ENCODE measurements around the gene VWF. TPM values are rescaled to one million over a fixed set of nuclear protein-coding genes. Genes with fewer than 3 reads are reported as not detected.

VWF gene
- total and polyA plus RNA-seq, 2 of the 4 experiments (the other 2 are of a cell fraction), result under 0.01 to 0.09 TPM

GRCh38 chr12:5927732-5928516, 196.5 kb downstream of the VWF start:
- no peaks in the 10 kb centered on the region for H3K36me3 ChIP-seq (ENCODE audit: control insufficient read depth, insufficient read depth, low read length)
- dilution Hi-C loops (cut with HindIII; ENCODE audit: low sequenced_read_pairs, unreplicated experiment), result no loop called here
- H2AK9ac ChIP-seq (replicated peaks; ENCODE audit: low read depth, low read length, poor library complexity), result no peak overlapping the region
- ATAC-seq (ENCODE audit: low read depth), result no peak
- no peak overlapping the region for H3K4ac ChIP-seq (ENCODE audit: low read depth, low read length)
- H3K14ac ChIP-seq (replicated peaks; ENCODE audit: low read depth, low read length), result no peak overlapping the region
- H3K23ac ChIP-seq (ENCODE audit: low read depth, low read length), result no peak overlapping the region
- no peak overlapping the region for H2BK5ac ChIP-seq (ENCODE audit: low read depth, low read length, poor library complexity, severe bottlenecking)
- H3K79me1 ChIP-seq (ENCODE audit: low read depth in 1 of 2, low read length in 2 of 2), result no peaks in the 10 kb centered on the region
- POLR2A ChIA-PET (ENCODE audit: unreplicated experiment), result no interaction called here
- H4K91ac ChIP-seq (ENCODE audit: insufficient read depth, low read depth, low read length), result no peak overlapping the region
- intact Hi-C loops (cut with micrococcal nuclease), result no loop called here
- no peak overlapping the region for H2BK120ac ChIP-seq (ENCODE audit: low read depth, low read length)
- BruUV-seq (replicated peaks), result no TSS peak
- peaks cover 13% of the 10 kb centered on the region for H3K27me3 ChIP-seq (ENCODE audit: control insufficient read depth, insufficient read depth, low read length)
- no peak overlapping the region for H3K18ac ChIP-seq (ENCODE audit: low read depth, low read length)
- no peaks in the 10 kb centered on the region for H4K20me1 ChIP-seq (ENCODE audit: insufficient read depth, low read length)
- no peak overlapping the region for H2BK15ac ChIP-seq (ENCODE audit: low read depth, low read length)
- no peak overlapping the region for H3K27ac ChIP-seq (ENCODE audit: insufficient read depth, low read length)
- DNase-seq, result no peak
- H4K5ac ChIP-seq (ENCODE audit: low read depth, low read length), result no peak overlapping the region
- H2BK20ac ChIP-seq (ENCODE audit: low read depth, low read length), result no peak overlapping the region
- no peaks in the 10 kb centered on the region for H3K9me1 ChIP-seq (ENCODE audit: insufficient read depth, low read length)
- TF ChIP-seq ELK1 (IDR thresholded peaks at IDR 0.05; ENCODE audit: borderline replicate concordance, low read depth, low read length) (no peak), MAZ (IDR thresholded peaks at IDR 0.05; ENCODE audit: borderline replicate concordance, low read depth, low read length) (no peak), MAFK (IDR thresholded peaks at IDR 0.05; ENCODE audit: low read depth, low read length) (no peak), CTCF (conservative IDR thresholded peaks at IDR 0.05; ENCODE audit: low read depth, low read length) (no peak), RFX5 (IDR thresholded peaks at IDR 0.05; ENCODE audit: low read depth, low read length) (no peak), RAD21 (IDR thresholded peaks at IDR 0.05; ENCODE audit: low read length) (no peak), CHD1 (IDR thresholded peaks at IDR 0.05; ENCODE audit: low read depth, low read length) (no peak), NFE2L2 (IDR thresholded peaks at IDR 0.05; ENCODE audit: low read depth, low read length) (no peak), SMC3 (IDR thresholded peaks at IDR 0.05; ENCODE audit: low read depth, low read length) (no peak), RCOR1 (IDR thresholded peaks at IDR 0.05; ENCODE audit: insufficient replicate concordance, low read length) (no peak), POLR2A (IDR thresholded peaks at IDR 0.05; ENCODE audit: low read depth, low read length) (no peak), CEBPB (IDR thresholded peaks at IDR 0.05; ENCODE audit: low read depth, low read length) (no peak), BHLHE40 (IDR thresholded peaks at IDR 0.05; ENCODE audit: low read depth, low read length) (no peak), FOS (IDR thresholded peaks at IDR 0.05; ENCODE audit: low read depth, low read length) (no peak), MXI1 (IDR thresholded peaks at IDR 0.05; ENCODE audit: borderline replicate concordance, low read depth, low read length) (no peak), USF2 (IDR thresholded peaks at IDR 0.05; ENCODE audit: low read depth, low read length) (no peak)
- CTCF ChIA-PET, result no interaction called here
- no peak overlapping the region for H3K4me2 ChIP-seq (ENCODE audit: low read depth, low read length)
- H3K9ac ChIP-seq (ENCODE audit: low read depth, low read length), result no peak overlapping the region
- in situ Hi-C loops (cut with MboI; ENCODE audit: low sequenced_read_pairs), result no loop called here
- no peaks in the 10 kb centered on the region for H3K4me1 ChIP-seq (ENCODE audit: control insufficient read depth, insufficient read depth, low read length)
- 86% methylated on average over 1 of the region's 4 CpGs; no CpG with 5 or more reads in 1 of the 2 experiments for WGBS, 2 experiments (ENCODE audit: extremely low coverage in 2 of 2, insufficient read length in 1 of 2)
- H4K8ac ChIP-seq (ENCODE audit: low read depth in 2 of 2, low read length in 2 of 2), result no peak overlapping the region
- H2AFZ ChIP-seq (replicated peaks; ENCODE audit: low read length, poor library complexity), result no peak overlapping the region
- H3K9me3 ChIP-seq (ENCODE audit: control insufficient read depth, insufficient read depth, low read length), result no peaks in the 10 kb centered on the region; the same call in 1 of the 2 replicates
- H3K4me3 ChIP-seq (ENCODE audit: insufficient read depth, low read depth, low read length), result no peak overlapping the region
- no peak overlapping the region for H2AK5ac ChIP-seq (ENCODE audit: low read depth, low read length)
- H3K56ac ChIP-seq (ENCODE audit: extremely low read depth, insufficient read depth, low read length), result no peak overlapping the region

All from IMR-90 (cell line).